RWPE1 (cell line): ENCODE results near the gene AURKAIP1.

ENCODE experiments used
- CTCF ChIA-PET: fragments of 350-600 bp; sonication (Branson Sonifier 250); formaldehyde crosslinking; extraction: SDS; loops from one replicate; lab custom pipeline; 2021; lab: Yijun Ruan, JAX
- POLR2A ChIA-PET: fragments of 400-600 bp; formaldehyde crosslinking; extraction: SDS; loops from one replicate; lab custom pipeline; 2020; ENCODE audit warnings: antibody characterized with exemption; ENCODE audit not compliant: low non-redundant PET; lab: Yijun Ruan, JAX
- DNase-seq: peaks from one replicate; pipeline ENCODE4 v3.0.0; 2012; ENCODE audit warnings: low spot score
- H3K27ac ChIP-seq: fragments of 450-650 bp; 2 replicates; pipeline ENCODE4 v1.5.1; 2017
- TF ChIP-seq, protein P1 (sequence below): fragments of 450-650 bp; conservative IDR thresholded peaks from 2 replicates; pipeline ENCODE4 v1.5.1; 2017; ENCODE audit warnings: low read depth, mild to moderate bottlenecking

AURKAIP1 gene

DNA sequence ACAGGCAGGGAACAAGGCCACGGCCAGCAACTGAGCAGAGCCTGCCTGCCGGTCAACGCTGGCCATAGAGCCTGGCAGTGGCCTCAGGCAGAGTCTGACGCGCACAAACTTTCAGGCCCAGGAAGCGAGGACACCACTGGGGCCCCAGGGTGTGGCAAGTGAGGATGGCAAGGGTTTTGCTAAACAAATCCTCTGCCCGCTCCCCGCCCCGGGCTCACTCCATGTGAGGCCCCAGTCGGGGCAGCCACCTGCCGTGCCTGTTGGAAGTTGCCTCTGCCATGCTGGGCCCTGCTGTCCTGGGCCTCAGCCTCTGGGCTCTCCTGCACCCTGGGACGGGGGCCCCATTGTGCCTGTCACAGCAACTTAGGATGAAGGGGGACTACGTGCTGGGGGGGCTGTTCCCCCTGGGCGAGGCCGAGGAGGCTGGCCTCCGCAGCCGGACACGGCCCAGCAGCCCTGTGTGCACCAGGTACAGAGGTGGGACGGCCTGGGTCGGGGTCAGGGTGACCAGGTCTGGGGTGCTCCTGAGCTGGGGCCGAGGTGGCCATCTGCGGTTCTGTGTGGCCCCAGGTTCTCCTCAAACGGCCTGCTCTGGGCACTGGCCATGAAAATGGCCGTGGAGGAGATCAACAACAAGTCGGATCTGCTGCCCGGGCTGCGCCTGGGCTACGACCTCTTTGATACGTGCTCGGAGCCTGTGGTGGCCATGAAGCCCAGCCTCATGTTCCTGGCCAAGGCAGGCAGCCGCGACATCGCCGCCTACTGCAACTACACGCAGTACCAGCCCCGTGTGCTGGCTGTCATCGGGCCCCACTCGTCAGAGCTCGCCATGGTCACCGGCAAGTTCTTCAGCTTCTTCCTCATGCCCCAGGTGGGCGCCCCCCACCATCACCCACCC lies 43.7 kb downstream of the AURKAIP1 start, which contains the start of gene TAS1R3:
Gene TAS1R3 (plus strand): TSS at position 213 of the 898 bp plus-strand sequence. CDS start 66 bp downstream, at position 279.
- CTCF ChIA-PET: interaction anchor here (0.6 to 0.7 kb wide), 2 partner anchors 67 to 166 kb away, joined by 3 to 6 read pairs; no protein-coding TSS in a partner anchor
- DNase-seq: no peak
- TF ChIP-seq, protein P1, sequence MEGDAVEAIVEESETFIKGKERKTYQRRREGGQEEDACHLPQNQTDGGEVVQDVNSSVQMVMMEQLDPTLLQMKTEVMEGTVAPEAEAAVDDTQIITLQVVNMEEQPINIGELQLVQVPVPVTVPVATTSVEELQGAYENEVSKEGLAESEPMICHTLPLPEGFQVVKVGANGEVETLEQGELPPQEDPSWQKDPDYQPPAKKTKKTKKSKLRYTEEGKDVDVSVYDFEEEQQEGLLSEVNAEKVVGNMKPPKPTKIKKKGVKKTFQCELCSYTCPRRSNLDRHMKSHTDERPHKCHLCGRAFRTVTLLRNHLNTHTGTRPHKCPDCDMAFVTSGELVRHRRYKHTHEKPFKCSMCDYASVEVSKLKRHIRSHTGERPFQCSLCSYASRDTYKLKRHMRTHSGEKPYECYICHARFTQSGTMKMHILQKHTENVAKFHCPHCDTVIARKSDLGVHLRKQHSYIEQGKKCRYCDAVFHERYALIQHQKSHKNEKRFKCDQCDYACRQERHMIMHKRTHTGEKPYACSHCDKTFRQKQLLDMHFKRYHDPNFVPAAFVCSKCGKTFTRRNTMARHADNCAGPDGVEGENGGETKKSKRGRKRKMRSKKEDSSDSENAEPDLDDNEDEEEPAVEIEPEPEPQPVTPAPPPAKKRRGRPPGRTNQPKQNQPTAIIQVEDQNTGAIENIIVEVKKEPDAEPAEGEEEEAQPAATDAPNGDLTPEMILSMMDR: no peak
- H3K27ac ChIP-seq: peak within 1 kb of the TSS; percentile 89
- POLR2A ChIA-PET: no interaction called here

DNA sequence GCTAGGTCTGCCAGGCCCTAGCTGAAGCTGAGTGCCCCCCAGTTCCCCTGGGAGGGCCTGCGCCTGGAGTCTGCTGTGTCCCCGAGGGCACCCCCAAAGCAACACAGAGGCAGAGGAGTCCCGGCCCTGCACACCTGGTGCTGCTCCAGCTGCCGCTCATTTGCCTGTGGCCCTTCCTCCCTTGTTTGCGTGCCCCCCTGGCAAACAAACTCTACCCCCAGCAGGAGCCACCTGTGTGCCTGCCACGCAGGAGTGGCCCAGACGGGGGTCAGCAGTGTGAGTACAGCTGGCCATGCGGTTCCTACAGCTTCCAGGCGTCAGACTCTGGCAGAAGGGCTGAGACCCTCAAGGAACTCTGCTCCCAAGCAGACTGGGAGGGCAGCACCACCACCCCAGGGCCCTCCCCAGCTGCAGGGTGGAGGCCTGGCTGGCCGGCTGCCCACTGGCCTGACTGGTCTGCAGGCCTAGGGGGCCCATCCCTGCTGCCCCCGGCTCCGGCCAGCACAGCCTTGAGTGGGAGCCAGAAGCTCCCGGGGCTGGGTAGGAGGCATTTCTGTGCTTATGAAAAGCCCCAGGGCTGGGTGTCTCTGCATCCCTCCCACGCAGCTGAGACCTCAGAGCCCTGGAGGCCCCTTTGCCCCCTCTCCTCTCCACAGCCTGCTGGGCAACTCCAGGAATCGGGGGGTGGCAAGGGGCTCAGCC lies 44.5 kb downstream of the AURKAIP1 start:
- POLR2A ChIA-PET: no interaction called here
- CTCF ChIA-PET: interaction anchor here (0.6 to 0.7 kb wide), 3 partner anchors 18 to 167 kb away, joined by 3 to 6 read pairs (median 3); no protein-coding TSS in a partner anchor
- TF ChIP-seq, protein P1: no peak
- no peak for DNase-seq
- H3K27ac ChIP-seq: peak overlapping the region; percentile 89

DNA sequence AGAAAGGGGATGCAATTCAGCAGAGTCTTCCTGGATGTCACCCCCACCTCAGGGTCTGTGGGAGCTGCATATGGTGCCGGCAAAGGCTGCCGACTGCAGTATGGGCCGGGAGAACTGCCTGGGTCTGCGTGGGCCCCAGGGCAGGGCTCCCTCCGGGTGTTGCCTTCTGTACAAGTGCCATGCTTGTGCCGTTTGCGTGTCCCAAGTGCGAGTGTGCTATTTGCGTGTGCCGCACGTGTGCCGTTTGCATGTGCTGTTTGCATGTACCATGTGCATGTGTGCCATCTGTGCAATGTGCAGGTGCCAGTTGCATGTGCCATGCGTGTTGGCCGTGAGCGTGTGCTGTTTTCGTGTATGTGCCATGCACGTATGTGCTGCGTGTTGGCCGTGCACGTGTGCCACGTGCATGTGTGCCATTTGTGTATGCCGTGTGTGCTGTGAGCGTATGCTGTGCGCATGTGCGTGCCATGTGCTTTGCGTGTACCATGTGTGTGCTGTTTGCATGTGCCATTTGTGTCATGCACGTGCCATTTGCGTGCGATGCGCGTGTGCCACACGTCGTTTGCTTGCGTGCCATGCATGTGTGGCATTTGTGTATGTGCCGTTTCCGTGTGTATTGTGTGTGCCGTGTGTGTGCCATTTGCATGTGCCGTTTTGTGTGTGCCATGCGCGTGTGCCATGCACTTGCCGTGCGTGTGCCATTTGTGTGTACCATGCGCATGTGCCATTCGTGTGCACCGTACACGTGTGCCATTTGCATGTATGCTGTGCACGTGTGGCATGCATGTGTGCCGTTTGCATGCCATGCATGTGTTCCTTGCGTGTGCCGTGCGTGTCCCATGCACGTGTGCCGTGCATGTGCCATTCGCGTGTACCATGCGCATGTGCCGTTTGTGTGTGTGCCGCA lies 45.5 kb downstream of the AURKAIP1 start:
- CTCF ChIA-PET: no interaction called here
- POLR2A ChIA-PET: no interaction called here

DNA sequence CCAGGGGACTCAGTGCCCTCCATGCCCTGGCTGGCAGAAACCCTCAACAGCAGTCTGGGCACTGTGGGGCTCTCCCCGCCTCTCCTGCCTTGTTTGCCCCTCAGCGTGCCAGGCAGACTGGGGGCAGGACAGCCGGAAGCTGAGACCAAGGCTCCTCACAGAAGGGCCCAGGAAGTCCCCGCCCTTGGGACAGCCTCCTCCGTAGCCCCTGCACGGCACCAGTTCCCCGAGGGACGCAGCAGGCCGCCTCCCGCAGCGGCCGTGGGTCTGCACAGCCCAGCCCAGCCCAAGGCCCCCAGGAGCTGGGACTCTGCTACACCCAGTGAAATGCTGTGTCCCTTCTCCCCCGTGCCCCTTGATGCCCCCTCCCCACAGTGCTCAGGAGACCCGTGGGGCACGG lies 46.8 kb downstream of the AURKAIP1 start:
- ChIA-PET POLR2A (no interaction called here), CTCF (no interaction called here)
- H3K27ac ChIP-seq: peak overlapping the region; percentile 89
- DNase-seq: no peak
- TF ChIP-seq, protein P1: no peak

More for the DNA sequence above, 45.5 kb downstream of the AURKAIP1 start:
- peak overlapping the region; percentile 89 for H3K27ac ChIP-seq
- DNase-seq: no peak
- TF ChIP-seq, protein P1: no peak

DNA sequence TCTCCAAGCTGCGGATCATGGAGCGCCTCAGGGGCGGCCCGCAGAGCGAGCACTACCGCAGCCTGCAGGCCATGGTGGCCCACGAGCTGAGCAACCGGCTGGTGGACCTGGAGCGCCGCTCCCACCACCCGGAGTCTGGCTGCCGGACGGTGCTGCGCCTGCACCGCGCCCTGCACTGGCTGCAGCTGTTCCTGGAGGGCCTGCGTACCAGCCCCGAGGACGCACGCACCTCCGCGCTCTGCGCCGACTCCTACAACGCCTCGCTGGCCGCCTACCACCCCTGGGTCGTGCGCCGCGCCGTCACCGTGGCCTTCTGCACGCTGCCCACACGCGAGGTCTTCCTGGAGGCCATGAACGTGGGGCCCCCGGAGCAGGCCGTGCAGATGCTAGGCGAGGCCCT lies 47.7 kb downstream of the AURKAIP1 start:
- DNase-seq: no peak
- POLR2A ChIA-PET: no interaction called here

More for the DNA sequence above, 47.7 kb downstream of the AURKAIP1 start:
- TF ChIP-seq, protein P1: no peak
- CTCF ChIA-PET: interaction anchor here (1.5 kb wide), 1 partner anchor 17 kb away, joined by 3 read pairs; no protein-coding TSS in a partner anchor
- H3K27ac ChIP-seq: peak overlapping the region; percentile 89
